GM21390 (cell line): Measurements from ENCODE around the gene ARID3A.
"Not testable (repeated sequence)": the region's sequence is repeated elsewhere in the genome, so short reads cannot be mapped to it uniquely, and the experiment has no call there.

Experiments
- ATAC-seq: cut with Tn5 transposase; IDR thresholded peaks from one replicate; pipeline ENCODE4 v1.9.1; 2021; ENCODE audit not compliant: unreplicated experiment

The ARID3A gene

GRCh38 chr19:945401-946252 is 19.8 kb downstream of the ARID3A start:
- ATAC-seq = no peak

- ATAC-seq = peak; percentile 18
These were observed 21.4 kb downstream of the ARID3A start for GRCh38 chr19:947090-947706.

DNA sequence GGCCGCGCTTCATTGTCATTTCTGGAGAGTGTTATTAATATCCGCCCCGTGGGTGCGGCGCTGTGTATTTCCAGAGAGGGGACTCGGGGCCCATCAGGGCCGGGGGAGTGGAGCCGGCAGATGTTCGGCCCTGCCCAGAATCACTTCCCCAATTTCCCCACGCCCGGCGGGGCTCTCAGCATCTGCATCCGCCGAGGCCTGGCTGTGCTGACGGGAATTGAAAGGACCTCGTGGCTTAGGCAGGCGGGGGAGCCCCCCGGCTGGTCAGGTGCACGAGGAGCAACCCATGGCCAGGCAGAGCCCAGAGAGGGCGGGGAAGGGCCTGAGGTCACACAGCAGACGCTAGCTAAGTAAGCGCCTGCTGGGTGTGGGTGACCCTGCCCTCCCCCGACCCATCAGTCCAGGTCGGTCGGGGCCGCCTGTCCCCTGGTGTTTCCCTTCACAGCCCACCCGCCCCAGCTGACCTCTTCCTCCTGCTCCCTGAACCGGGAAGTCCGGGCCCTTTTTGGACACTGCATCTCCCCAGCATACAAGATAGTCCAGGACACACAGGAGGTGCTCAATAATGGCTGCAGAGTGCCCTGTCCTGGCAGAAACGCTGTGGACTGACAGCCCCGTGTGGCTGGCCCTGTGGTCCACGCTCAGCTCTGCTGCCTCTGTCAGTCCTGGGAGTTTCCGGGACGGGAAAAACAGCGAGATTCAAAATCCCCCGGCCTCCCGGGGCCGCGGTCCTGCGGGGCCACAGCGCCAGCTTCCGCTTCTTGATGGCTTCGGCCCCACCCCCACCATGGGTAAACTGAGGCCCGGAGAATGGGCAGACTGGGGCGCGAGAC is 22.1 kb downstream of the ARID3A start:
- ATAC-seq = peak; percentile 61

DNA sequence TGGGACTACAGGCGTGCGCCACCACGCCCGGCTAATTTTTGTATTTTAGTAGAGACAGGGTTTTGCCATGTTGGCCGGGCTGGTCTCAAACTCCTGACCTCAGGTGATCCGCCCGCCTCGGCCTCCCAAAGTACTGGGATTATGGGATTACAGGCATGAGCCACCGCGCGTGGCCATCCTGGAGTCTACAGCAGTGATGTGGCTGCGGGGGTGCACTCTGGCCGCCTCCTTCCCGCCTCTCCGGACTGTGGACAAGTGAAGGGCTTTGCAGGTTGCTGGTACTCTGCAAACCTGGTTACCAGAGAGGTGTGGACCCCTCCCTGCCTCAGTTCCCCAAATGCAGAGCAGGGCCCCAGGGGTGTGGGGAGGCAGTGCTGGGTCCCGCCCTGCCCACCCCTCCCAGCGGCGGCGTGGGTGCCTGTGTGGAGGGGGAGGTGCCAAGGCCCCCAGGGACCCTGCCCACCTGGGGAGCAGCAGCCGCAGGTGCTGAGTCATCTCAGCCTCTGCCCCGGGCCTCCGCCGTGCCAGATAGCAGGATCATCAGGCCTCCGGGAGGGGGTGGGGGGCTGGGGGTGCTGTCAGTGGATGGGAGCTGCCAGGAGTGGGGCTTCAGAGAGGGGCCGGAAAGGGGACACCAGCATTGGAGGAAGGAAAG is 23.1 kb downstream of the ARID3A start:
- ATAC-seq = no peak

DNA sequence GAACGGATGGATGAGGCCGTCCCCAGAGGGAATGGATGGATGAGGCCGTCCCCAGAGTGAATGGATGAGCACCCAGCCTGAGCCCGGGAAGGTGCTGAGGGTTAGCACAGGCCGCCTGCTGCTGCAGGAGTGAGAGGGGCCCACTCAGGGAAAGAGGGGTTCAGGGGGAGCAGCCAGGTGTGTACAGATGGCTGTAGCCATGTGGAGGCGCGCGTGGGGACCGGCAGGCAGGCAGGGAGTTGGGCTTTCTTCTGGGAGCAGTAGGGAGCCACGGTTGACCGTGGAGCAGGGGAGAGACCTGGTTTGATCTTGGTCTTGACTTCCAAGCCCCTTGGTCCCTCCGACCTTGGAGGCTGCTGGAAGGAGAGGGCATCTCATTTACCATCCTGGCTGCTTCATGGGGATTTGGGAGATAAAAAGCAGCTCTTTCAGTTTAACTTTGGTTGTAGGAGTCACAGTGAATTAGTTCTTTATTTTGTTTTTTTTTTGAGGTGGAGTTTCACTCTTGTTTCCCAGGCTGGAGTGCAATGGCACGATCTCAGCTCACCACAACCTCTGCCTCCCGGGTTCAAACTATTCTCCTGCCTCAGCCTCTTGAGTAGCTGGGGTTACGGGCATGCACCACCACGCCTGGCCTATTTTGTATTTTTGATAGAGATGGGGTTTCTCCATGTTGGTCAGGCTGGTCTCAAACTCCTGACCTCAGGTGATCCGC is 24.7 kb downstream of the ARID3A start:
- no peak for ATAC-seq

DNA sequence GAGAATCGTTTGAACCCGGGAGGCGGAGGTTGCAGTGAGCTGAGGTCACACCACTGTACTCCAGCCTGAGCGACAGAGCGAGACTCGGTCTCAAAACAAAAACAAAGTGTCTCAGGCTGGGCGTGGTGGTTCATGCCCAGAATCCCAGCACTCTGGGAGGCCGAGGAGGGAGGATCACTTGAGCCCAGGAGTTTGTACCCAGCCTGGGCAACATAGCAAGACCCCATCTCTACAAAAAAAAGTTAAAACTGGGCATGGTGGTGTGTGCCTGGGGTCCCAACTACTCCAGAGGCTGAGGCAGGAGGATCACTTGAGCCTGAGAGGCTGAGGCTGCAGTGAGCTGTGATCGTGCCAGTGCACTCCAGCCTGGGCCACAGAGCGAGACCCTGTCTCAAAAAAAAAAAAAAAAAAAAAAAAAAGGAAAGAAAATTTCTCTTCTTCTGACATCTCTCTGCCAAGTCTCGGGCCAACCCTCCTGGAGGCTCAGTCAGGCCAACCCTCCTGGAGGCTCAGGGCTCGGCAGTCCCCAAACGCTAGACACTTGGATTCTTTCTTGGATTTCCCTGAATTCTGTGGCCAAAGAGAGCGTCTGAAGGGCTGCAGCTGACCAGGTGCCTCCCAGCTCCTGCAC is 26.3 kb downstream of the ARID3A start:
- no peak for ATAC-seq

GRCh38 chr19:952680-953444 is 27.0 kb downstream of the ARID3A start:
- no peak for ATAC-seq

- no peak for ATAC-seq
These were observed 27.8 kb downstream of the ARID3A start for GRCh38 chr19:953445-954271.

- ATAC-seq = no peak
These were observed 28.4 kb downstream of the ARID3A start for GRCh38 chr19:954272-954671.

DNA sequence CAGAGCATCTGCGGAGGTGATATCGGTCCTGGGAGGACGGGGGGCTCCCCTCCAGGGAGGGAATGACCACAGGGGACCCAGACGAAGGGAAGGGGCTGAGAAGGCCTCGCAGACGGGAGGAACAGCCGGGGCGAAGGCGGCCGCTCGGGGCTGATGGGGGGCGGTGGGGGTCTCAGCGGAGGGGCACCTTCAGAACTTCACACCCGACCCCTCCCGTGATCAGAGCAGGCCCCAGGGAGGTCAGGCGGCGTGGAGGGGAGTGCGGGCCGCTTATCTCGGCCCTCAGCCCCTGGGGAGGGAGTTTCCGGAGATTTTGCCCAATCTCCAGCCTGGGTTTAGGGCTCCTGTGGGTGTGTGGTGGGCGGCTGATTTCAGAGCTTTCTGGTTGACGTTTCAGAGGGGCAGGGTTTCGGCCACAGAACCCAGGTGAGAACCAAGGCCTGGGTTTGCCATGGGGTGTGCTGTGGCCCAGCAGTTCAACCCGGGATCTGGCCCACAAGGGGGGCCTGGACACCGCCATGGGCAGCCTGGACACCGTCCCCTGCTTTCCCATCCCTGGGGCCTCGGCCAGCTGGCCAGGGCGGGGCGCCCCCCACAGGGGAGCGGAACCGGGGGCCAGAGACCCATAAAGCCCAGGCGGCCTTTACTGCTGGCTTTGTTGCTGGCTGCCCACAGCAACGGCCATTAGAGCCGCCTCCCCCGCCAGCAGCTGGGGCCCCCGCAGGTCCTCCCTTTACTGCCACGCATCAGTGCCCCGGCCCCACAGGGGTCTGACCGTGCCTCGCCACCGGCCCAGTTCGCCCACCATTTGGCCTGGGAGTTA is 29.0 kb downstream of the ARID3A start:
- peak; percentile 49 for ATAC-seq

GRCh38 chr19:955803-956765 is 30.2 kb downstream of the ARID3A start:
- no peak for ATAC-seq

DNA sequence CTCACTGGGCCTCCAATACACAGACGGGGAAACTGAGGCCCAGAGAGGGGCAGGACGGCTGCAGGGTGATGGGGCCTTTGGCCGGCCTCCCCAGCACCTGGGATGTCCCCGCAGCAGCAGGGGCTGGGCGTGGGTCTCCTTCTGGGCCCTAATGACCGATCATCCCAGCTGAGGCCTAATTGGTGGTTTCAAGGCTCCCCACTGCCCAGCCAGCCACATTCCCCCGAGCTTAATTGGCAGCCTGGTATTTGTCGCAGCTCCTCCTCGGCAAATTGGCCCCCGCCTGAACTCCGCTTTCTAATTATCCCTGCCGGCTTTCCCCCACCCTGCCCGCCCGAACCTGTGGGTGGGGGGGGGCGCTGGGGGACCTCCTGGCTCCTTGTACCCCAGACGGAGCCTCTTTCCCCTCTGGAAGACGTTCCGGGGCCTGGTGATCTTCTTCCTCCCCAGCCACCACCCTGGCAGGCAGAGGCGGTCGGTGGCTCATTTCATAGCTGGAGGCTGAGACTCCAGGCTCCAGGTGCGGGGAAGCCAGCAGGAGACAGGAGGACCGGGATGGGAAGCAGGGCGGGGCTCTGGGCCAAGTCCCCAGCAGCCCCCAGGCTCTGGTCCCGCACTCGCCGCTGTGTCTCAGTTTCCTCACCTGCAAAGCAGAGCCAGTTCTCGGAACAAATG is 31.1 kb downstream of the ARID3A start:
- ATAC-seq = no peak

GRCh38 chr19:957578-957977 is 31.7 kb downstream of the ARID3A start:
- not testable (repeated sequence) for ATAC-seq

GRCh38 chr19:958967-959855 is 33.4 kb downstream of the ARID3A start:
- no peak for ATAC-seq

DNA sequence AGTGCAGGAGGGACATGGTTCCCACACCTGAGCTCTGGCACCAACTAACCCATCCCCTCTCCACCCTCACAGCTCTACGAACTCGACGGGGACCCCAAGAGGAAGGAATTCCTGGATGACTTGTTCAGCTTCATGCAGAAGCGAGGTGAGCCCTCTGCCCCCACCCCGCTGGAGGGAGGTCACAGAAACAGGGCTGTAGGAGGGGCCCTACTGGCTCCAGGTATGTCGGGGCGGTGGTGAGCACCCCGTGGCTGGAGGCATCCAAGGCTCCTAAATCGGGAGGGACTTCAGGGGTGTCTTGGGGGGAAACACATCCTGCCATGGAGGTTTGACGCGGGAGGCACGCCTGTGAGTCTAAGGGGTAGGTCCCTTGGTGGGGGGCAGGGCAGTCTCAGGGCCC is 34.2 kb downstream of the ARID3A start:
- ATAC-seq = no peak
